ENCODE data around the gene RGS18. TPM values are rescaled to one million over a fixed set of nuclear protein-coding genes. Genes with fewer than 3 reads are reported as not detected.
"Not testable (repeated sequence)": the region's sequence is repeated elsewhere in the genome, so short reads cannot be mapped to it uniquely, and the experiment has no call there.

RGS18 gene
- total and polyA plus RNA-seq, 2 donors (not counting 1 experiment from before 2014, with no cell fraction given), result 0.09 TPM; not detected in 1

DNA sequence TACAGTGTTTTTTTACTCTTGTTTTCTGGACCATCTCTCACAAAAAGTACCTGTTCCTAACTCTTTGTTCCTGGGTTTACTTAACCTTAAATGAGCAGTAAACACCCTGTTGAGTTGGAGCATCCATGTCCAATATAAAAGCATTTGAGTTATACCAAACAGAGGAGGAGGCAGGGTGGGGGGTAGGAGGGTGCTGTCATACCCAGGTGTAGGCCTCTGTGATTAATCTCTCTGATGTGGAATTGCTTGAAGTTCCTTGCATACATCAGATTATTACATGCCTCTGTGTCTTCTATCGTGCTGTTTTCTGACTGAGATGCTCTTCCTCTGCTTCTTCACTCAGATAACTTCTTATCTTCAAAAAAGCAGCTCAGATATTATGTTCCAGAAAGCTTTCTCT, 28.1 kb upstream of the RGS18 start:
- H3K9me3 ChIP-seq (ENCODE audit: control extremely low read depth in 1 of 3, control insufficient read depth in 2 of 3, insufficient read depth in 1 of 3, low read length in 2 of 3), result no peaks in the 10 kb centered on the region
- 80% methylated on average over 1 of the region's 1 CpG for WGBS (ENCODE audit: insufficient coverage)
- no peak overlapping the region for H3K9ac ChIP-seq (ENCODE audit: low read length)
- H3K27ac ChIP-seq (ENCODE audit: low read length in 2 of 2), result no peak overlapping the region
- Mint-ChIP-seq H3K27me3 (no peaks in the 10 kb centered on the region), H3K4me1 (no peaks in the 10 kb centered on the region), H3K4me3 (no peak overlapping the region), H3K27ac (no peak overlapping the region), H3K9me3 (ENCODE audit: insufficient read depth) (no peaks in the 10 kb centered on the region)
- no peak overlapping the region for H3K4me2 ChIP-seq (replicated peaks; ENCODE audit: low read depth, low read length, poor library complexity, severe bottlenecking)
- no peaks in the 10 kb centered on the region for H3K4me1 ChIP-seq (ENCODE audit: control insufficient read depth in 2 of 2, insufficient read depth in 2 of 2, low read length in 2 of 2)
- intact Hi-C loops (cut with micrococcal nuclease), result no loop called here
- no peak for TF ChIP-seq EZH2 (IDR thresholded peaks at IDR 0.05; ENCODE audit: borderline replicate concordance, insufficient read depth, low read depth, low read length, poor library complexity, severe bottlenecking)
- TF ChIP-seq, protein P1, sequence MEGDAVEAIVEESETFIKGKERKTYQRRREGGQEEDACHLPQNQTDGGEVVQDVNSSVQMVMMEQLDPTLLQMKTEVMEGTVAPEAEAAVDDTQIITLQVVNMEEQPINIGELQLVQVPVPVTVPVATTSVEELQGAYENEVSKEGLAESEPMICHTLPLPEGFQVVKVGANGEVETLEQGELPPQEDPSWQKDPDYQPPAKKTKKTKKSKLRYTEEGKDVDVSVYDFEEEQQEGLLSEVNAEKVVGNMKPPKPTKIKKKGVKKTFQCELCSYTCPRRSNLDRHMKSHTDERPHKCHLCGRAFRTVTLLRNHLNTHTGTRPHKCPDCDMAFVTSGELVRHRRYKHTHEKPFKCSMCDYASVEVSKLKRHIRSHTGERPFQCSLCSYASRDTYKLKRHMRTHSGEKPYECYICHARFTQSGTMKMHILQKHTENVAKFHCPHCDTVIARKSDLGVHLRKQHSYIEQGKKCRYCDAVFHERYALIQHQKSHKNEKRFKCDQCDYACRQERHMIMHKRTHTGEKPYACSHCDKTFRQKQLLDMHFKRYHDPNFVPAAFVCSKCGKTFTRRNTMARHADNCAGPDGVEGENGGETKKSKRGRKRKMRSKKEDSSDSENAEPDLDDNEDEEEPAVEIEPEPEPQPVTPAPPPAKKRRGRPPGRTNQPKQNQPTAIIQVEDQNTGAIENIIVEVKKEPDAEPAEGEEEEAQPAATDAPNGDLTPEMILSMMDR (IDR thresholded peaks at IDR 0.05), result no peak
- H3K79me2 ChIP-seq (ENCODE audit: control insufficient read depth, insufficient read depth, low read length), result no peaks in the 10 kb centered on the region
- no peaks in the 10 kb centered on the region for H3K36me3 ChIP-seq (replicated peaks in 1 of 2; ENCODE audit: control extremely low read depth in 1 of 2, control insufficient read depth in 1 of 2, extremely low read depth in 1 of 2, insufficient read depth in 2 of 2, low read length in 1 of 2)
- DNase-seq (no peak), ATAC-seq (ENCODE audit: low read depth) (no peak)
- POLR2A ChIA-PET, result no interaction called here
- CTCF ChIA-PET, result no interaction called here
- no peaks in the 10 kb centered on the region for H4K20me1 ChIP-seq (ENCODE audit: control insufficient read depth, insufficient read depth, low read length, poor library complexity, severe bottlenecking)
- H3K4me3 ChIP-seq (ENCODE audit: control extremely low read depth in 1 of 5, extremely low read depth in 1 of 5, insufficient read depth in 1 of 5, low read depth in 2 of 5, low read length in 4 of 5), result no peak overlapping the region
- H3K27me3 ChIP-seq (replicated peaks in 1 of 4; ENCODE audit: control extremely low read depth in 1 of 4, control insufficient read depth in 3 of 4, insufficient read depth in 4 of 4, low read length in 3 of 4), result no peaks in the 10 kb centered on the region
- H2AFZ ChIP-seq (ENCODE audit: insufficient read depth, low read depth, low read length, poor library complexity, severe bottlenecking), result no peak overlapping the region

DNA sequence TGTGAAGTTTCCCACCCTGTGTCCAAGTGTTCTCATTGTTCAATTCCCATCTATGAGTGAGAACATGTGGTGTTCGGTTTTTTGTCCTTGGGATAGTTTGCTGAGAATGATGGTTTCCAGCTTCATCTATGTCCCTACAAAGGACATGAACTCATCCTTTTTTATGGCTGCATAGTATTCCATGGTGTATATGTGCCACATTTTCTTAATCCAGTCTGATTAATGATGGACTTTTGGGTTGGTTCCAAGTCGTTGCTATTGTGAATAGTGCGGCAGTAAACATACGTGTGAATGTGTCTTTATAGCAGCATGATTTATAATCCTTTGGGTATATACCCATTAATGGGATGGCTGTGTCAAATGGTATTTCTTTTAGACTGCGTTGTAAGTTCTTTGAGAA, 27.4 kb upstream of the RGS18 start:
- intact Hi-C loops (cut with micrococcal nuclease); H3K4me3 Mint-ChIP-seq; DNase-seq; POLR2A ChIA-PET; H3K27ac ChIP-seq (ENCODE audit: low read length in 2 of 2); H3K4me1 ChIP-seq (ENCODE audit: control insufficient read depth in 2 of 2, insufficient read depth in 2 of 2, low read length in 2 of 2); H3K27me3 ChIP-seq (replicated peaks in 1 of 4; ENCODE audit: control extremely low read depth in 1 of 4, control insufficient read depth in 3 of 4, insufficient read depth in 4 of 4, low read length in 3 of 4); CTCF ChIA-PET; H3K27ac Mint-ChIP-seq; H3K4me2 ChIP-seq (replicated peaks; ENCODE audit: low read depth, low read length, poor library complexity, severe bottlenecking); H4K20me1 ChIP-seq (ENCODE audit: control insufficient read depth, insufficient read depth, low read length, poor library complexity, severe bottlenecking); H3K9me3 Mint-ChIP-seq (ENCODE audit: insufficient read depth); H3K27me3 Mint-ChIP-seq; H3K9me3 ChIP-seq (ENCODE audit: control extremely low read depth in 1 of 3, control insufficient read depth in 2 of 3, insufficient read depth in 1 of 3, low read length in 2 of 3); H3K79me2 ChIP-seq (ENCODE audit: control insufficient read depth, insufficient read depth, low read length); H3K4me3 ChIP-seq (ENCODE audit: control extremely low read depth in 1 of 5, extremely low read depth in 1 of 5, insufficient read depth in 1 of 5, low read depth in 2 of 5, low read length in 4 of 5); H3K9ac ChIP-seq (ENCODE audit: low read length); H3K36me3 ChIP-seq (replicated peaks in 1 of 2; ENCODE audit: control extremely low read depth in 1 of 2, control insufficient read depth in 1 of 2, extremely low read depth in 1 of 2, insufficient read depth in 2 of 2, low read length in 1 of 2); H2AFZ ChIP-seq (ENCODE audit: insufficient read depth, low read depth, low read length, poor library complexity, severe bottlenecking); ATAC-seq (ENCODE audit: low read depth); H3K4me1 Mint-ChIP-seq: not testable (repeated sequence)
- WGBS (ENCODE audit: insufficient coverage), result 89% methylated on average over 3 of the region's 5 CpGs

Data from B cell (primary cell).